ENCODE results near the gene ABLIM2. TPM values are rescaled to one million over a fixed set of nuclear protein-coding genes. Genes with fewer than 3 reads are reported as not detected.

The ABLIM2 gene
- polyA plus RNA-seq, 4 donors: 1.1 to 12.7 (median 4.4) TPM

DNA sequence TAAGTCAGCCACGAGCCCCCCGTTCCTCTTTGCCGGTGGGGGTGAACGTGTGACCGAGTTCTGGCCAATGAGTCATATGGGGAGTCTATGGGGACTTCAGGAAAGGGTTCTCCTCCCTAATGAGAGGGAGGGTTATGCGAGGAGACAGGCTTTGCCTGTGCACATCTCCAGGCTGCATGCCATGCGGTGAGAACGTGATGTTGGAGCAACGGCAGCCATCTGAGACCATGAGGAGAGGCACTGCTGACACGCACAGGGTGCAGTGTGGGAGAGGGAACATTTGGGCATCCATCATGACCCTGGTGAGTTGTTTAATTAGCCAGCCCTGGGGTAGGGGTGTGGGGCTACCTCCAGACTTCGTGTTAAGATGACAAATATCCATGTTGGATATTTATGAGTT, 55.8 kb downstream of the ABLIM2 start:
- no peak for DNase-seq
- peaks cover 0 to 5% (median 0%) of the 10 kb centered on the region in 3 donors for H3K27me3 ChIP-seq (ENCODE audit: control insufficient read depth in 3 of 3, insufficient read depth in 3 of 3, low read length in 3 of 3)
- peaks cover 0 to 3% of the 10 kb centered on the region in 2 donors for H3K9me3 ChIP-seq (ENCODE audit: control insufficient read depth in 2 of 2, insufficient read depth in 1 of 2, low read depth in 1 of 2, low read length in 1 of 2)
- H3K4me1 ChIP-seq (ENCODE audit: control insufficient read depth in 3 of 3, insufficient read depth in 2 of 3, low read depth in 1 of 3, low read length in 2 of 3): peaks cover 0 to 4% (median 0%) of the 10 kb centered on the region in 3 donors
- no peak overlapping the region for H3K4me3 ChIP-seq (ENCODE audit: low read depth in 1 of 3, low read length in 3 of 3)
- no peak overlapping the region for H3K27ac ChIP-seq (ENCODE audit: low read depth in 1 of 3, low read length in 2 of 3)
- H3K36me3 ChIP-seq (ENCODE audit: control insufficient read depth in 3 of 3, insufficient read depth in 2 of 3, low read depth in 1 of 3, low read length in 3 of 3): no peaks in the 10 kb centered on the region
- FAIRE-seq: no peak
- 90 to 97% (median 93%) methylated on average over 11 of the region's 11 CpGs for WGBS, 3 donors

GRCh38 chr4:8102076-8102355, 56.6 kb downstream of the ABLIM2 start:
- no peak for DNase-seq
- H3K27ac ChIP-seq (ENCODE audit: low read depth in 1 of 3, low read length in 2 of 3): no peak overlapping the region
- WGBS, 3 donors: 74 to 82% (median 80%) methylated on average over 3 of the region's 3 CpGs

DNA sequence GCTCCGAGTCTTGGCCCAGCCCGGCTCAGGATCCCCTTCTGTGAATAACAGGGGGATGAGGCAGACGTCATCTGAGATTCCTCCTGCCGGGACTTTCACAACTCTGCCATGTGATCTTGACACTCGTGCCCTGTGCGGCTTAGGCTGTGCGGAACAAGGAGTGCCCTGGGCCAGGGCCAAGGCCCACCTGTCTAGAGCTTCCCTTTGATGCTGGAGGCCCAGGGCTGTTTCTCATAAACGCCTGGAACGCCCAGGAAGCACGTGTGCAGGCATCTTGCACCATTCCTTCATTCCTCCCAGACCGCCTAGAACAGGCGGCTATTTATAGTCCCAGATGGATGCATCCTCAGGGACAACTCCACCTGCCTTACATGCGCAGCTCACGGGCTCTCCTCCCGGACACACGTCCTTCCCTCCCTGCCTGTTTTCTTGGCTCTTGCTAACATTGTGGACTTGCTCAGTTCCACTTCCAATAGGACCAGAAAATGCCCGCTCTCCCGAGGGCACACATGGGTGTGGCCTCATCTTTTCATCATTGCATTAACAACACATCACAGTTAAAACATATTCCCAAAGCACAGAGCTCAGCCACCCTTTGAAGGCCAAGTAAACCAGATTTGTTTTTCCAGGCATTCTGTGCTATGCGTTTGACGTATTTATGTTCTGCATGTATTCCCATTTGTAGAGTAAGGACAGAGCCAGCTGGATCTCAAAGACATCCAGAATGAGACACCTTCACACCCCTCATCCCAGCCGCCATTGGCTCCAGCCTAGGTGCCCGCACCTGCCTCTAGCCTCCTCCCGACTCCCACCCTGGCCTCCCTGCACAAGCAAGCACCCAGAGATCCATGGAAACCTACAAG, 57.2 kb downstream of the ABLIM2 start:
- Histone ChIP-seq H3K4me3 (ENCODE audit: low read depth in 1 of 3, low read length in 3 of 3) (no peak overlapping the region), H3K36me3 (ENCODE audit: control insufficient read depth in 3 of 3, insufficient read depth in 2 of 3, low read depth in 1 of 3, low read length in 3 of 3) (no peaks in the 10 kb centered on the region), H3K27me3 (ENCODE audit: control insufficient read depth in 3 of 3, insufficient read depth in 3 of 3, low read length in 3 of 3) (peaks cover 0 to 5% (median 0%) of the 10 kb centered on the region in 3 donors), H3K4me1 (ENCODE audit: control insufficient read depth in 3 of 3, insufficient read depth in 2 of 3, low read depth in 1 of 3, low read length in 2 of 3) (peaks cover 0 to 4% (median 0%) of the 10 kb centered on the region in 3 donors), H3K9me3 (ENCODE audit: control insufficient read depth in 2 of 2, insufficient read depth in 1 of 2, low read depth in 1 of 2, low read length in 1 of 2) (no peaks in the 10 kb centered on the region), H3K27ac (ENCODE audit: low read depth in 1 of 3, low read length in 2 of 3) (no peak overlapping the region)
- 33 to 56% (median 49%) methylated on average over 23 of the region's 23 CpGs for WGBS, 3 donors
- DNase-seq (peak; percentile 37 to 70), FAIRE-seq (no peak)

More at GRCh38 chr4:8102076-8102355, 56.6 kb downstream of the ABLIM2 start:
- Histone ChIP-seq H3K27me3 (ENCODE audit: control insufficient read depth in 3 of 3, insufficient read depth in 3 of 3, low read length in 3 of 3) (peaks cover 0 to 5% (median 0%) of the 10 kb centered on the region in 3 donors), H3K9me3 (ENCODE audit: control insufficient read depth in 2 of 2, insufficient read depth in 1 of 2, low read depth in 1 of 2, low read length in 1 of 2) (no peaks in the 10 kb centered on the region), H3K4me3 (ENCODE audit: low read depth in 1 of 3, low read length in 3 of 3) (no peak overlapping the region), H3K36me3 (ENCODE audit: control insufficient read depth in 3 of 3, insufficient read depth in 2 of 3, low read depth in 1 of 3, low read length in 3 of 3) (no peaks in the 10 kb centered on the region), H3K4me1 (ENCODE audit: control insufficient read depth in 3 of 3, insufficient read depth in 2 of 3, low read depth in 1 of 3, low read length in 2 of 3) (peaks cover 0 to 4% (median 0%) of the 10 kb centered on the region in 3 donors)
- no peak for FAIRE-seq

GRCh38 chr4:8099981-8100464, 58.6 kb downstream of the ABLIM2 start:
- no peak overlapping the region for H3K4me3 ChIP-seq (ENCODE audit: low read depth in 1 of 3, low read length in 3 of 3)
- FAIRE-seq (no peak), DNase-seq (no peak)
- peak overlapping the region in 1 of 3 donors; percentile 13 for H3K27ac ChIP-seq (ENCODE audit: low read depth in 1 of 3, low read length in 2 of 3)
- H3K9me3 ChIP-seq (ENCODE audit: control insufficient read depth in 2 of 2, insufficient read depth in 1 of 2, low read depth in 1 of 2, low read length in 1 of 2): no peaks in the 10 kb centered on the region
- no peaks in the 10 kb centered on the region for H3K36me3 ChIP-seq (ENCODE audit: control insufficient read depth in 3 of 3, insufficient read depth in 2 of 3, low read depth in 1 of 3, low read length in 3 of 3)
- H3K27me3 ChIP-seq (ENCODE audit: control insufficient read depth in 3 of 3, insufficient read depth in 3 of 3, low read length in 3 of 3): peaks cover 0 to 4% (median 0%) of the 10 kb centered on the region in 3 donors
- H3K4me1 ChIP-seq (ENCODE audit: control insufficient read depth in 3 of 3, insufficient read depth in 2 of 3, low read depth in 1 of 3, low read length in 2 of 3): peaks cover 0 to 4% (median 0%) of the 10 kb centered on the region in 3 donors
- 74 to 78% (median 76%) methylated on average over 4 of the region's 4 CpGs for WGBS, 3 donors

- no peak overlapping the region for H3K27ac ChIP-seq (ENCODE audit: low read depth in 1 of 3, low read length in 2 of 3)
- DNase-seq: no peak
- no peaks in the 10 kb centered on the region for H3K27me3 ChIP-seq (ENCODE audit: control insufficient read depth in 3 of 3, insufficient read depth in 3 of 3, low read length in 3 of 3)
- H3K4me1 ChIP-seq (ENCODE audit: control insufficient read depth in 3 of 3, insufficient read depth in 2 of 3, low read depth in 1 of 3, low read length in 2 of 3): peaks cover 0 to 4% (median 0%) of the 10 kb centered on the region in 3 donors
- WGBS, 3 donors: 89 to 94% (median 89%) methylated on average over 12 of the region's 12 CpGs
- H3K4me3 ChIP-seq (ENCODE audit: low read depth in 1 of 3, low read length in 3 of 3): no peak overlapping the region
- H3K36me3 ChIP-seq (ENCODE audit: control insufficient read depth in 3 of 3, insufficient read depth in 2 of 3, low read depth in 1 of 3, low read length in 3 of 3): no peaks in the 10 kb centered on the region
- peaks cover 0 to 5% of the 10 kb centered on the region in 2 donors for H3K9me3 ChIP-seq (ENCODE audit: control insufficient read depth in 2 of 2, insufficient read depth in 1 of 2, low read depth in 1 of 2, low read length in 1 of 2)
- FAIRE-seq: no peak
Measured at GRCh38 chr4:8098506-8098905, 60.1 kb downstream of the ABLIM2 start.

DNA sequence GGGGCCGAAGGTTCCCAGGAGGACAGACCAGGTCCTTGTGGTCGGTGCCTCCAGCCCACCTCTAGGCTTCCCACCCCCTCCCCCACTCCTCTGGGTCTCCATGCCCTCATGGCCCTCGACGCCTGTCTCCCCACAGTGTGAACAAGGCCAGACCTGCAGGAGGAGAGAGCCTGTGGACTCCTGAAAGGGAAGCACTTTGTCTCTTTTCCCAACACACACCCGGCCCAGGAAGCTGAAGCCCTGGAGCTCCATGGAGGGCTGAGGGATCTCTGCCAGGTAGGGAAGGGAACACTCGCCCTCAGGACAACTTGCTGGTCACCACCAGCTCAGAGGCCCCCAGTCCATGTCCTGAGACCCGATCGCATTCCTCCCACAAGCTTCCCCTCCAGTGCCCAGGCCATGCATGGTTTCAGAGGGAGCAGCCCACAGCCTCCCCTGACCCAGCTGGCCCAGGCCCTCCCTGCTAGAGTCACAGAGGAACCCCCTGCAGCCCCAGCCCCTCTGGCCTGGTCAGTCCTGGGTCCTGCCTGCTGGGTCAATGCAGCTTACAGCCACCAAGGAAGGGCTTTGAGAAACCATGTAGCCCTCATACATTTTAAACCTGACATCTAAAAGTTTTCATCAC, 60.8 kb downstream of the ABLIM2 start:
- WGBS, 3 donors: 77 to 89% (median 79%) methylated on average over 7 to 8 of the region's 8 CpGs
- Histone ChIP-seq H3K9me3 (ENCODE audit: control insufficient read depth in 2 of 2, insufficient read depth in 1 of 2, low read depth in 1 of 2, low read length in 1 of 2) (peaks cover 0 to 9% of the 10 kb centered on the region in 2 donors), H3K27ac (ENCODE audit: low read depth in 1 of 3, low read length in 2 of 3) (no peak overlapping the region), H3K4me1 (ENCODE audit: control insufficient read depth in 3 of 3, insufficient read depth in 2 of 3, low read depth in 1 of 3, low read length in 2 of 3) (peaks cover 0 to 4% (median 0%) of the 10 kb centered on the region in 3 donors), H3K27me3 (ENCODE audit: control insufficient read depth in 3 of 3, insufficient read depth in 3 of 3, low read length in 3 of 3) (no peaks in the 10 kb centered on the region), H3K36me3 (ENCODE audit: control insufficient read depth in 3 of 3, insufficient read depth in 2 of 3, low read depth in 1 of 3, low read length in 3 of 3) (no peaks in the 10 kb centered on the region), H3K4me3 (ENCODE audit: low read depth in 1 of 3, low read length in 3 of 3) (no peak overlapping the region)
- DNase-seq (no peak), FAIRE-seq (no peak)

- DNase-seq: no peak
- Histone ChIP-seq H3K27me3 (ENCODE audit: control insufficient read depth in 3 of 3, insufficient read depth in 3 of 3, low read length in 3 of 3) (no peaks in the 10 kb centered on the region), H3K9me3 (ENCODE audit: control insufficient read depth in 2 of 2, insufficient read depth in 1 of 2, low read depth in 1 of 2, low read length in 1 of 2) (peaks cover 0 to 9% of the 10 kb centered on the region in 2 donors), H3K27ac (ENCODE audit: low read depth in 1 of 3, low read length in 2 of 3) (no peak overlapping the region), H3K4me3 (ENCODE audit: low read depth in 1 of 3, low read length in 3 of 3) (no peak overlapping the region), H3K36me3 (ENCODE audit: control insufficient read depth in 3 of 3, insufficient read depth in 2 of 3, low read depth in 1 of 3, low read length in 3 of 3) (no peaks in the 10 kb centered on the region), H3K4me1 (ENCODE audit: control insufficient read depth in 3 of 3, insufficient read depth in 2 of 3, low read depth in 1 of 3, low read length in 2 of 3) (peaks cover 0 to 4% (median 0%) of the 10 kb centered on the region in 3 donors)
- FAIRE-seq: no peak
- 93 to 96% (median 94%) methylated on average over 23 of the region's 23 CpGs for WGBS, 3 donors
Measured at GRCh38 chr4:8097141-8097541, 61.5 kb downstream of the ABLIM2 start.

DNA sequence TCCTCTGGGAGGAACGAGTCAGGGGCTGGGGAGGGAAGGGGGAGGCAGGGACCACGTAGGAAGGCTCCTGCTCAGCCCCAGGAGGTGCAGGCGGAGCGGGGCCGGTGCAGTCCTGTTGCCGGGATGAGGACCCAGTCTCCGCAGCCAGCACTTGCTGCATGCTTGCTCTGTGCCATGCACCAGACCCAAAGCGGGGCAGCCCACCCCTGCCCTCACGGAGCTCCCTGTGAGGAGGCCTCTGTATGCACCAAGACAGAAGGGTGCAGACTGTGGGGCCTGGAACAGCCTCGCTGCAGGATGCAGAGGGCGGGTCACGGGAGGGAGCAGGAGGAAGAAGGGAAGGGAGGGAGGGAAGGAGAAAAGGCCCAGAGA, 61.9 kb downstream of the ABLIM2 start:
- H3K27ac ChIP-seq (ENCODE audit: low read depth in 1 of 3, low read length in 2 of 3): no peak overlapping the region
- H3K36me3 ChIP-seq (ENCODE audit: control insufficient read depth in 3 of 3, insufficient read depth in 2 of 3, low read depth in 1 of 3, low read length in 3 of 3): no peaks in the 10 kb centered on the region

More for the DNA sequence above, 61.9 kb downstream of the ABLIM2 start:
- Histone ChIP-seq H3K4me3 (ENCODE audit: low read depth in 1 of 3, low read length in 3 of 3) (no peak overlapping the region), H3K27me3 (ENCODE audit: control insufficient read depth in 3 of 3, insufficient read depth in 3 of 3, low read length in 3 of 3) (no peaks in the 10 kb centered on the region), H3K4me1 (ENCODE audit: control insufficient read depth in 3 of 3, insufficient read depth in 2 of 3, low read depth in 1 of 3, low read length in 2 of 3) (peaks cover 0 to 4% (median 0%) of the 10 kb centered on the region in 3 donors), H3K9me3 (ENCODE audit: control insufficient read depth in 2 of 2, insufficient read depth in 1 of 2, low read depth in 1 of 2, low read length in 1 of 2) (peaks cover 0 to 9% of the 10 kb centered on the region in 2 donors)
- no peak for DNase-seq
- 61 to 81% (median 67%) methylated on average over 12 of the region's 12 CpGs for WGBS, 3 donors
- no peak for FAIRE-seq

Measured in small intestine (tissue), 7 donors.